K562 (cell line): ENCODE results near the gene COMP. TPM values are rescaled to one million over a fixed set of nuclear protein-coding genes. Genes with fewer than 3 reads are reported as not detected.

Experiments used
- ATAC-seq: fragments of 200-7000 bp; cut with Tn5 transposase; 3 replicates; pipeline ENCODE4 v1.9.1; 2020; ENCODE audit warnings: moderate library complexity
- BruUV-seq: library from RNA; stranded (reverse); fragments of 400-500 nt; replicated peaks from 2 replicates; lab custom pipeline; 2021; lab: Mats Ljungman, UMichigan
- CTCF ChIA-PET: fragments of 300-600 bp; formaldehyde crosslinking; extraction: SDS; loops from one replicate; lab custom pipeline; 2021; ENCODE audit warnings: low intra/inter-chr PET ratio; lab: Yijun Ruan, JAX
- POLR2A ChIA-PET: fragments of 300-600, 350-650 bp; sonication (Branson Sonifier 250); formaldehyde crosslinking; extraction: SDS; loops from one replicate; lab custom pipeline; 2021; ENCODE audit warnings: antibody characterized with exemption, inconsistent platforms; lab: Yijun Ruan, JAX
- DNase-seq, 4 experiments: peaks; one replicate each; pipeline versions ENCODE4 v3.0.0 to v3.0.0-alpha.2; 2011 to 2018; ENCODE audit warnings: low spot score in 3 of 4, mixed read lengths in 3 of 4; ENCODE audit errors: extremely low read depth in 1 of 4
- FAIRE-seq: peaks from 2 replicates; lab custom pipeline; 2011; peaks lifted over from hg19 to GRCh38; lab: Jason Lieb, UNC
- H2AFZ ChIP-seq: 2 replicates; pipeline ENCODE4 v1.6.0; 2011; ENCODE audit warnings: low read depth, low read length, control low read depth, inconsistent platforms
- H3K27ac ChIP-seq: fragments of 200-600 bp; 3 replicates; pipeline ENCODE4 v1.8.0; 2011; ENCODE audit warnings: low read depth, mild to moderate bottlenecking, control low read depth, inconsistent platforms, low read length, moderate library complexity, mixed read lengths; ENCODE audit errors: extremely low read depth
- H3K27me3 ChIP-seq, 2 experiments: fragments of 300-600 bp in 1 of 2; 2 replicates in 1 of 2; 3 replicates in 1 of 2; pipeline versions ENCODE4 v1.6.0 to v1.8.0; 2011; ENCODE audit warnings: inconsistent platforms in 2 of 2, low read length in 2 of 2, mild to moderate bottlenecking in 1 of 2, mixed read lengths in 1 of 2, moderate library complexity in 1 of 2; ENCODE audit not compliant: control insufficient read depth in 2 of 2, insufficient read depth in 2 of 2
- H3K36me3 ChIP-seq: fragments of 300-600 bp; 3 replicates; pipeline ENCODE4 v1.8.0; 2011; ENCODE audit warnings: mild to moderate bottlenecking, low read length, inconsistent platforms; ENCODE audit not compliant: control insufficient read depth, insufficient read depth
- H3K4me1 ChIP-seq, 2 experiments: fragments of 200-600 bp in 1 of 2; replicated peaks in 1 of 2; 2 replicates in 1 of 2; 3 replicates in 1 of 2; pipeline versions ENCODE4 v1.5.1 to v1.8.0; 2011; ENCODE audit warnings: inconsistent platforms in 2 of 2, low read length in 2 of 2, mild to moderate bottlenecking in 1 of 2, mixed read lengths in 1 of 2, moderate library complexity in 1 of 2; ENCODE audit not compliant: control insufficient read depth in 2 of 2, insufficient read depth in 2 of 2
- H3K4me2 ChIP-seq: 2 replicates; pipeline ENCODE4 v1.6.1; 2011; ENCODE audit warnings: low read length, control low read depth, inconsistent platforms, mixed read lengths; ENCODE audit not compliant: insufficient read depth
- H3K4me3 ChIP-seq: fragments of 200-600 bp; sonication (generic), shearing (Covaris generic); 2 replicates; pipeline ENCODE4 v1.5.1; 2016; ENCODE audit warnings: control low read depth, inconsistent platforms
- H3K79me2 ChIP-seq: fragments of 200-600 bp; 3 replicates; pipeline ENCODE4 v1.8.0; 2011; ENCODE audit warnings: low read length, inconsistent platforms; ENCODE audit not compliant: control insufficient read depth, insufficient read depth
- H3K9ac ChIP-seq, 2 experiments: 2 replicates each; pipeline versions ENCODE4 v1.6.0 to v1.6.1; 2011; ENCODE audit warnings: low read depth in 2 of 2, low read length in 2 of 2, control low read depth in 1 of 2, inconsistent platforms in 1 of 2, mild to moderate bottlenecking in 1 of 2, mixed read lengths in 1 of 2; ENCODE audit not compliant: insufficient read depth in 1 of 2
- H3K9me1 ChIP-seq: one replicate; pipeline ENCODE4 v1.6.0; 2011; ENCODE audit warnings: inconsistent platforms, mild to moderate bottlenecking, low read length, moderate library complexity; ENCODE audit not compliant: control insufficient read depth, insufficient read depth
- H3K9me3 ChIP-seq: replicated peaks from 2 replicates; pipeline ENCODE4 v1.5.1; 2011; ENCODE audit warnings: low read depth, low read length, inconsistent platforms; ENCODE audit not compliant: control insufficient read depth, insufficient read depth
- H4K20me1 ChIP-seq: replicated peaks from 2 replicates; pipeline ENCODE4 v1.6.1; 2011; ENCODE audit warnings: low read length, inconsistent platforms, mixed read lengths; ENCODE audit not compliant: control insufficient read depth, insufficient read depth
- E2F5 ChIP-seq: sonication (generic); formaldehyde crosslinking; IDR thresholded peaks from 2 replicates; pipeline ENCODE4 v1.8.0; 2022; ENCODE audit warnings: mild to moderate bottlenecking, missing genetic modification reagents
- ETV6 ChIP-seq, 3 experiments: fragments of 150-350 bp in 1 of 3; sonication (generic) in 1 of 3; formaldehyde crosslinking in 1 of 3; IDR thresholded peaks; 2 replicates each; pipeline versions ENCODE4 v1.6.1 to v1.8.0; 2014 to 2022; ENCODE audit warnings: borderline replicate concordance in 2 of 3, low read depth in 2 of 3, antibody characterized with exemption in 1 of 3, low read length in 1 of 3, mild to moderate bottlenecking in 1 of 3, missing genetic modification reagents in 1 of 3
- MTA3 ChIP-seq: fragments of 450-650 bp; formaldehyde crosslinking; IDR thresholded peaks from 2 replicates; pipeline ENCODE4 v1.6.1; 2017; ENCODE audit warnings: mild to moderate bottlenecking, borderline replicate concordance
- NR4A1 ChIP-seq, 2 experiments: fragments of 250-450 bp in 1 of 2; fragments of 450-650 bp in 1 of 2; sonication (Bioruptor Pico) in 1 of 2; IDR thresholded peaks; 2 replicates each; pipeline versions ENCODE4 v1.4.0 to v1.6.1; 2016 to 2020; ENCODE audit warnings: mild to moderate bottlenecking in 2 of 2, missing compliant biosample characterization in 1 of 2, missing genetic modification characterization in 1 of 2, moderate library complexity in 1 of 2
- POLR2B ChIP-seq: fragments of 450-650 bp; IDR thresholded peaks from 2 replicates; pipeline ENCODE4 v1.6.1; 2018; ENCODE audit warnings: low read depth; ENCODE audit not compliant: partially characterized antibody
- PRDM10 ChIP-seq: fragments of 450-650 bp; IDR thresholded peaks from 2 replicates; pipeline ENCODE4 v1.6.1; 2018; ENCODE audit not compliant: partially characterized antibody
- ZFP36 ChIP-seq: fragments of 150-350 bp; IDR thresholded peaks from 2 replicates; pipeline ENCODE4 v1.6.1; 2018; ENCODE audit warnings: low read length, low read depth; ENCODE audit not compliant: partially characterized antibody
- ZFX ChIP-seq: sonication (generic); formaldehyde crosslinking; IDR thresholded peaks from 2 replicates; pipeline ENCODE4 v1.8.0; 2022; ENCODE audit warnings: mild to moderate bottlenecking, missing genetic modification reagents, moderate library complexity
- ZNF584 ChIP-seq: fragments of 200-800 bp; sonication (Bioruptor generic); IDR thresholded peaks from 2 replicates; pipeline ENCODE4 v1.6.1; 2016; ENCODE audit warnings: low read depth, mild to moderate bottlenecking, missing genetic modification characterization, missing compliant biosample characterization
- ZNF707 ChIP-seq: fragments of 250-450 bp; sonication (Bioruptor Pico); conservative IDR thresholded peaks from 2 replicates; pipeline ENCODE4 v1.8.0; 2022; ENCODE audit warnings: inconsistent platforms, mild to moderate bottlenecking, moderate library complexity
- WGBS: fragments of 100-300 bp; shearing (Covaris generic); methylation state at CpG from one replicate; pipeline ENCODE4 v1.1.6; 2016; ENCODE audit warnings: low coverage, mixed read lengths; ENCODE audit not compliant: insufficient coverage; ENCODE audit errors: missing lambda C conversion rate; 5-methylcytosine and 5-hydroxymethylcytosine counted together
- in situ Hi-C: fragments of 300-500 bp; cut with MboI; formaldehyde crosslinking; loops from 4 replicates; pipeline ENCODE4 v1.15.0; 2018; ENCODE audit warnings: inconsistent platforms, mixed read lengths
- intact Hi-C: fragments of 100-400 bp; cut with micrococcal nuclease; formaldehyde crosslinking; loops from 2 replicates; pipeline ENCODE4 v1.14.2; 2022
- polyA plus RNA-seq, 8 experiments: library from polyadenylated mRNA; depleted of rRNA in 4 of 8; stranded (reverse) in 5 of 8; unstranded in 3 of 8; fragments of >200 nt; fragmentation: Nextera tagmentation in 2 of 8; fragmentation: Illumina TruSeq in 1 of 8; extraction: Ambion mirVana in 2 of 8; extraction: Trizol in 1 of 8; gene quantifications; 2 replicates each; pipeline versions ENCODE4 v1.2.1 to v1.2.3, GENCODE V29; 2011 to 2014; ENCODE audit warnings: inconsistent platforms in 1 of 8, missing spikeins in 1 of 8
- total RNA-seq, 7 experiments: library from RNA; depleted of rRNA in 6 of 7; stranded (reverse); fragments of >200 nt in 6 of 7; fragmentation: Illumina TruSeq in 2 of 7; extraction: Trizol in 2 of 7; gene quantifications; 2 replicates each; pipeline versions ENCODE4 v1.2.1 to v1.2.3, GENCODE V29; 2011 to 2021; ENCODE audit warnings: low replicate concordance in 1 of 7

The COMP gene
- total and polyA plus RNA-seq, 9 of the 15 experiments (the other 6 are each of a cell fraction or from before 2014, with no cell fraction given) = 0.07 TPM; not detected in 8

GRCh38 chr19:18788529-18789421 is 2.3 kb downstream of the COMP start (continued):
- TF ChIP-seq ETV6 (IDR thresholded peaks at IDR 0.05; ENCODE audit: borderline replicate concordance in 1 of 2, low read depth in 2 of 2, low read length in 1 of 2) = no peak
- TF ChIP-seq ETV6 (CRISPR knock-in tag; IDR thresholded peaks at IDR 0.05; ENCODE audit: borderline replicate concordance) = no peak
- no peak for TF ChIP-seq MTA3
- TF ChIP-seq ZFP36 = no peak

GRCh38 chr19:18785179-18786124 is 5.7 kb downstream of the COMP start:
- peak overlapping the region; percentile 32 to 88; a peak in 3 of 4 replicates for H3K9ac ChIP-seq
- BruUV-seq = no TSS peak
- H3K27me3 ChIP-seq = peaks cover 15 to 58% of the 10 kb centered on the region in 2 experiments; a peak in 4 of 5 replicates
- intact Hi-C loops (no loop called here), in situ Hi-C loops (no loop called here)
- H3K9me3 ChIP-seq = no peaks in the 10 kb centered on the region
- peak overlapping the region; percentile 33 for H3K4me3 ChIP-seq
- H3K36me3 ChIP-seq = no peaks in the 10 kb centered on the region
- peak overlapping the region; percentile 91 for H2AFZ ChIP-seq
- ChIA-PET POLR2A (interaction anchor here (0.5 to 0.7 kb wide), 2 partner anchors 39 to 94 kb away, joined by 3 read pairs; no protein-coding TSS in a partner anchor), CTCF (no interaction called here)
- FAIRE-seq (peak; percentile 81), ATAC-seq (peak; percentile 94), DNase-seq (peak; percentile 94 to 100 (median 100))
- peaks cover 8 to 81% of the 10 kb centered on the region in 2 experiments; a peak in 3 of 5 replicates for H3K4me1 ChIP-seq
- 3% methylated on average over 37 of the region's 65 CpGs for WGBS
- peaks cover 15% of the 10 kb centered on the region; the same call in 1 of the 2 replicates for H4K20me1 ChIP-seq
- no peaks in the 10 kb centered on the region for H3K79me2 ChIP-seq
- H3K27ac ChIP-seq = no peak overlapping the region
- peak overlapping the region; percentile 93 for H3K4me2 ChIP-seq
- H3K9me1 ChIP-seq = no peaks in the 10 kb centered on the region
- TF ChIP-seq POLR2B (no peak), E2F5 (CRISPR knock-in tag) (peak; percentile 74; the same call in 1 of the 2 replicates), ZNF584 (CRISPR knock-in tag) (no peak), ZNF707 (no peak), PRDM10 (no peak), NR4A1 (CRISPR knock-in tag; IDR thresholded peaks at IDR 0.05) (no peak), NR4A1 (tag; IDR thresholded peaks at IDR 0.05) (0 out of 2 replicates have a peak, but pooled peaks have one; percentile 24), ZFX (CRISPR knock-in tag) (peak; percentile 48; the same call in 1 of the 2 replicates)
